Measurements from ENCODE around the gene KRT17.

Gene KRT17

GRCh38 chr17:41624208-41625101, at the start of gene KRT17:
KRT17 (minus strand) TSS chr17:41624575; CDS start chr17:41624509, 66 bp downstream.
- no peak for DNase-seq
- in situ Hi-C loops (cut with MboI; ENCODE audit: low pct_unique_long_range_greater_than_20kb, low sequenced_read_pairs): no loop called here

DNA sequence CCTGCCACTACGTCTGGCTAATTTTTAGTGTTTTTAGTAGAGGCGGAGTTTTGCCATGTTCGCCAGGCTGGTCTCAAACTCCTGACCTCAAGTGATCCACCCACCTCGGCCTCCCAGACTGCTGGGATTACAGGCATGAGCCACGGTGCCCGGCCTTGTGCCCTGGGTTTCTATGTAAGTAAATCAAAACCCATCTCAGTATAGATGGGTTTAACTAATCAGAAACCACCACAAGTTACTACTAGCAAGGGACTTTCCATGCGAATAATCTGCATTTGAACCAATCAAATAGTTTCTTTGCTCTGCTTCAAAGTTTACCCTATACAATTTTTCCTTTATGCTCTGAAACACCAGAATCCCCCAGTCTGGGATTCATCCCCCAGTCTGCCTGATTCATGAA, 47.8 kb upstream of the KRT17 start:
- DNase-seq: no peak
- in situ Hi-C loops (cut with MboI; ENCODE audit: low pct_unique_long_range_greater_than_20kb, low sequenced_read_pairs): no loop called here

DNA sequence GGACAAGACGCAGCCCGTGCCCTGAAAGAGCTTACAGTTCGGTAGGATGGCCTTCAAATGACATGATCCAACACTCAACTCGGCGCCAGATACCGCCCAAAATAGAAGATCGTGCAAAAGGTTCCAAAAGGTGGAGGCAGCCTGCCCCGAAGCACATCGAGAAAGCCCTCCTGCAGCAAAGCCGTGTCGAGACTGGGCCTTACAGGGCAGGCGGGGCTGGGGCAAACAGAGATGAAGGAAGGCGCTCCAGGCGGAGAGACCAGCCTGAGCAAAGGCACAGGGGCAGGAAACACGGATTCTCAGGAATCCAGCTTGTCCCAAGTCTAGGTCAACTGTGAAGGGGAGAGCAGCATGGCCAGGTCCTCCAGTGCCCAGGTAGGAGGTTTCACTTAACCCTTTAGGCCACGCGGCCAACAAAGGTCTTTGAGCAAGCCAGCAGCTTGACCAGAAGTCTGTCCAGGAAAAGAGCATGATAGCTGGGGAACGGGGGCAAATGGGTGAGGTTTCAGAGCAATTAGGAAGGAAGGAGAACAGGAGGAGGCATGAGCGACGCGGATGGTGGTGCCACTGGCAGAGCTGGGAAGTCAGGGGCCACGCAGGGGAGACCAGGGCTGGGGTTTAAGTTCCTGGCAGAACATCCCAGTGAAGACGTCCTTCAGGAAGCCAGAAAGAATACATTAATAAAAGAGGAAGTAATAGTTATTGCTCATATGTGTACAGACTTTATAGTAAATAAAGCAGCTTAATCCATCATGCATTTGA, 43.1 kb upstream of the KRT17 start:
- in situ Hi-C loops (cut with MboI; ENCODE audit: low pct_unique_long_range_greater_than_20kb, low sequenced_read_pairs): no loop called here
- DNase-seq: peak; percentile 49

DNA sequence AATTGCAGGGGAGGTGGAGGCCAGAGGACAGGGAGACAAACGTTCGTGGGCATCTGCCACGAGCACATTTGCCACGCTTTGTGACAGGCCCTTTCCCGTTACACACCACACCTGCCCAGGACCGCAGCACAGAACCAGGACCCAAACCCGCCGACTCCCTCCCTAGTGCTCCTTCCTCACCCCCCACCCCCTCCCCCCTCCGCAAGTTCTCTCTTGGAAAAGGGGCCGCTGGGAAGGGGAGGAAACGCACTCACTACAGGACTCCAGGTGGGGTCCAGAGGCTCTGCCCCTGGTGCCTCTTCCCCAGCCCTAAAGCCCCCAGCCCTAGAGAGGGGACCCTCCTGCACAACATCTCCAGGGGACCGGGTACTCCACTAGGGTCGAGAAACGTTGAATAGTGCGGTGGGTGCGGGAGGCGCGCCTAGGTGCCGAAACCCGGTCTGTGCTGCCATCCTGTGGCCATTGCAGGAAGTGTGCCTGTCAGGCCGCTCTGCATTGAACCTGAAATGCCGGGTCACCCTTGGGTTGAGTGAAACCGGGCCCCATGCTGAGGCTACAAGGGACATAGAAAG, 42.4 kb upstream of the KRT17 start:
- in situ Hi-C loops (cut with MboI; ENCODE audit: low pct_unique_long_range_greater_than_20kb, low sequenced_read_pairs): no loop called here
- DNase-seq: peak; percentile 84

DNA sequence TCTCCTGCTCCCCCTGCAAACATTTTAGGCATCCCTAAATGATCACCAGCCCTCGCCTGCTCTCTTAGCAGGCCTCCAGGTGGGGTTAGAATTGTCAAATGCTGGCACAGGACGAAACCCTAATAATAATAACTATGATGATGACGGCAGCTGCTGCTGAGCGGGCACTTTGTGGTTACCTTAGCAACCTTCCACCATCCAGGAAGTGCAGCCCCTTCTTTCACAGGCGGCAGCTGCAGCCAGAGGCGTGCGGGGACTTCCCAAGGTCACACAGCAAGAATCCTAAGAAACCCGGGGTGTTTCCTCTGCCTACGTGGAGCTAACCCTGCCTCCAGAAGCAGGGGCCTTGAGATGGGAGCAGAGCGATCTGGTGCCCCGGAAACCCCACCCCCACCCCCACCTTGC, 41.9 kb upstream of the KRT17 start:
- no peak for DNase-seq
- in situ Hi-C loops (cut with MboI; ENCODE audit: low pct_unique_long_range_greater_than_20kb, low sequenced_read_pairs): no loop called here

GRCh38 chr17:41665566-41666236, 41.3 kb upstream of the KRT17 start:
- in situ Hi-C loops (cut with MboI; ENCODE audit: low pct_unique_long_range_greater_than_20kb, low sequenced_read_pairs): no loop called here
- DNase-seq: peak; percentile 85

DNA sequence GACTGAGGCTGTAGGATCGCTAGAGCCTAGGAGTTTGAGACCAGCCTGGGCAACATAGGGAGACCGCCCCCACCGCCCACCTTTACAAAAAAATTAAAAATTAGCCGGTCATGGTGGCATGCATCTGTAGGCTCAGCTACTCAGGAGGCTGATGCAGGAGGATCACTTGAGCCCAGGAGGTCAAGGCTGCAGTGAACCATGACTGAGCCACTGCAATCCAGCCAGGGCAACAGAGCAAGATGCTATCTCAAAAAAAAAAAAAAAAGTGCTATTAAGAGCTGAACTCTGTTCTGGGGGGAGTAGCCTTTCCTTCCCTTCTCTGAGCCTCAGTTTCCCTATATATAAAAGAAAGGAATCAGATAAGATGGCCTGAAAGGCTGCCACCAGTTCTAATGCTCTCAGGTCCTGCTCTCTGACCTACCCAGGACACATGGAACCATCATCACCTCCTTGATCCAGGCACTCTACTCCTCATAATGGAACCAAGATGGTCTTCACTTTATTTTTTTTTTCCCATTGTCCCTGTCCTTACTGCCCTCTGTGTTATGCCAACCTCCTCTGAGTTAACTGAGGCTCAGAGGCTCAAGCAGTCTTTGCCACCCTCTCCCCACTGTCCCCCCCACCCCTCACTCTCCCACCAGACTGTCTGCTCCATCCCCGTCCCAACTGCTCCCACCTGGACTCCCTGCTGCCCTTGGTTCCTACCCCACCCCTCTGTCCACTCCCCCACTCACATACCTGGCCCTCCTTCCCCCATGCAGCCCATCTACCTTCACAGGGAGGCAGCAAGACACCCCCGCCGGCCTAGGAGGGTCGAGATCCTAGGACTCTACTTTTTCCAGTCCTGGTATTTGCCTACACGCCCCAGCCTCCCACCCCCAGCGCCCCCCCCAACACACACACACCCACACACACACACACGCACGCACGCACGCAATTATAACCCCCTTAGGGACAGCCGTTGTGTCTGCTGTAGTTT, 40.5 kb upstream of the KRT17 start:
- in situ Hi-C loops (cut with MboI; ENCODE audit: low pct_unique_long_range_greater_than_20kb, low sequenced_read_pairs): no loop called here
- DNase-seq: no peak

DNA sequence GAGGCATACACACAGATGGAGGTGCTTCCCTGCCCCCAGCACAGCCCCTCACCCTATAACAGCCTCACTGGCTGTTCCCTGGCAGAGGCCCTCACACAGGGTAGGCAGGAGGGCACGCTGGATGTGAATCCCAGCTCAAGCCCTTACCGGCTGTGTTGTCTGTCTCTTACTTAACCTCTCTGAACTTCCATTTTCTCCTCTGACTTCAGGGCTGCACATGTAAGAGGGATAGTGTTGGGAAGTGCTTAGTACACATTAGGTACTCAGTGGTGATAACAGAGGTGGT, 39.7 kb upstream of the KRT17 start:
- in situ Hi-C loops (cut with MboI; ENCODE audit: low pct_unique_long_range_greater_than_20kb, low sequenced_read_pairs): no loop called here
- no peak for DNase-seq

DNA sequence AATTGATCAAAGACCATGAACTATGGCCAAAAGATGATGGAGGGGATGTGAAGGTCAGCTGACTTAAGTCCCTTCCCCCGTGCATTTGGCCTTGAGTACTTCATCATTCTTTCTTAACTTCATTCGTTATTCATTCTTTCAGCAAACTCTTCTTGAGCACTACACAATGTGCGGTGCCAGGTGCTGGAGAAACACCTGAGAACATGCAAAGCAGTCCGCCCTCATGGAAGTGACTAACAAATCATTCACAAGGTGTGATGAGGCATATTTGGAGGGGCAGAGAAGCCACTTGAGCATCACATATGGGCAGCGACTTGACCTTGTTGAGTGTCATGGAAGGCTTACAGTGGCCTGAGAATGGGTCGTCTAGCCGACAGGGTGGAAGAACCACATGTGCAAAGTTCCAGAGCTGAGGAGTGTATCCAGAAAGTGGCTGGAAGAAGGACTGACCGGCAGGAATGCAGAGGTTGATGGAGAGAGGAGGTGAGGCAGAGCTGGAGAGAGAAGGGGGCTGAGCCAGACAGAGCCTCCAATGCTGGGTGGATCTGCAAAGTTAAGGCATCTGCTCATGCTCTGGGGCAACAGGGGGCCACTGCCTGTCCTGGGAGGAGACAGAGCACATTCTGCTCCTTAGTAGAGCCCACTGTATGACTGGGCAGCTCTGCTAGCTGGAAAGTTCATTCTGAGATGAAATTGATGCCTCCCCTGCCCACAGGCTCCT, 39.2 kb upstream of the KRT17 start:
- in situ Hi-C loops (cut with MboI; ENCODE audit: low pct_unique_long_range_greater_than_20kb, low sequenced_read_pairs): no loop called here
- no peak for DNase-seq

DNA sequence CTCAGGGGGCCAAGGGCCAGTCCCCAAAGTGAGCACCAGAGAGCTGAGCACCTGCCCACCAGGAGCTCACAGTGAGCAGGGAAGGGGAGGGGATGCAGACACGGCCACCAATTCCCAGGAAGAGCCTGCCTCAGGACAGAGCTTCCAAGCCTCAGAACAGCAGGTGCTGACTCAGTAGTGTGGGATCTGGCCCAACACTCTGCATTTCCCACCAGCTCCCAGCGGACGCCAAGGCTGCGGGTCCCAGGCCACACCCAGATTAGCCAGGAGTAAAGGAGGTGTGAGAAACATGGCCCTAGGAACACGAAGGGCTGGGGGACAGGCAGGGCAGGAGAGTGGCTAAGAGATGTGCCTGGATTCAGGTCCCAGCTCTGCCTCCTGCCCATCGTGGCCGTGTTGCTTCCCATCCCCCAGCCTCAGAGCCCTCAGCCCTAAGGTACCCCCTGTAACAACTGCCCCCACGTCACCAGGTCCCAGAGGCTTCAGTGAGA, 35.9 kb upstream of the KRT17 start:
- DNase-seq: no peak
- in situ Hi-C loops (cut with MboI; ENCODE audit: low pct_unique_long_range_greater_than_20kb, low sequenced_read_pairs): no loop called here

DNA sequence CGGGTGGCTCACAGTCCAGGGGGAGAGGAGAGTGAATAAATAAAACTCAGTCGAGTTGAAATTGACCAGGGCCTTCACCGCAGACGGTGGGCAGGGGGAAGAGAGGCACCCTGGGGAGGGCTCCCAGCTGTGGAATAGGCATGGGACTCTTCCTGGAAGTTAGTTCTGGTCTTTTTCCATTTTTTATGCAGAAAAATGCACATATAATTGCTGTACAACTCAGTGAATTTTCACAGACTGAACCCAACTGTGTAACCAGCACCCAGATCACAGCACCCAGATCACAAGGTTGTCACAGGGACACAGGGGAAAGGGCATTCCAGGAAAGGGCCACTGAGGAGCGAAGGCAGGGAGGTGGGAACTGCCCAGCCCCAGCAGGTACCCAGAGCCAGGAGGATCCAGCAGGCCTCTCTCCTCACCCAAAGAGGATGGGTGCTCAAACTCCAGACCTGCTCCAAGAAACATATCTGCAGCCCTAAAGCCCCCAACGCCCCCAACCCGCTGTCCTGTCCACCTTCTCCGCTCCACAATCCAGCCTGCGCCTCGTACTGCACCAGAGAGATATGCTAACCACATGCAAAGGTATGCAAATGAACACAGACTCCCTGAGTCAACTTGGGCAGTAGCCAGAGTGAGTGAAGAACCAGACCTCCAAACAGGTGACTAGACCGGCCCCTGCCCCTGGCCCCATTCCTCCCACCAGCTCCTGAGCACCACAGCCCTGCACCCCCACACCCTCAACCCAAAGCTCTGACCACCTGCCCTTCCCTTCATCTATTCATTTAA, 35.2 kb upstream of the KRT17 start:
- in situ Hi-C loops (cut with MboI; ENCODE audit: low pct_unique_long_range_greater_than_20kb, low sequenced_read_pairs): no loop called here

GRCh38 chr17:41658846-41659245, 34.5 kb upstream of the KRT17 start:
- in situ Hi-C loops (cut with MboI; ENCODE audit: low pct_unique_long_range_greater_than_20kb, low sequenced_read_pairs): no loop called here
- no peak for DNase-seq

More for the DNA sequence above, 35.2 kb upstream of the KRT17 start:
- DNase-seq: no peak

DNA sequence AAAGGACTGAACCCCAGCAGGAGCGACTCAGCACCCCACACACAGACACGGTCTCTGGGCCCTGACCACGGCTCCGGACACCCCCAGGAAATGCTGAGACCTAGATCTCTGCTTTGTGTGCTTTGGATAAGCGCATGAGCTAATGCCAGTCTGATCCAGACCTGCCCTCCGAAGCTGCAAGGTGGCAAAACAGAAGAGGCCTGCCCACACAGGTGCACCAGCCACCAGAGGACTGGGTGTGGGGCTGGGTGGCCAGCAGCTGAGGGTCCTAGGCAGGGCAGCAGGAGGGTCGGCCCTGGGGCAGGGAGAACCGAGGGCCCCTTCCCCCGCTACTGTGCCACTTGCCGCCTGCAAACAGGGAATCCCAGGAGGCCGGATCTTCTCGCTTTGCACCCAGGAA, 33.6 kb upstream of the KRT17 start:
- DNase-seq: no peak
- in situ Hi-C loops (cut with MboI; ENCODE audit: low pct_unique_long_range_greater_than_20kb, low sequenced_read_pairs): no loop called here

- in situ Hi-C loops (cut with MboI; ENCODE audit: low pct_unique_long_range_greater_than_20kb, low sequenced_read_pairs): no loop called here
- no peak for DNase-seq
These were observed 32.9 kb upstream of the KRT17 start for GRCh38 chr17:41657176-41657754.

DNA sequence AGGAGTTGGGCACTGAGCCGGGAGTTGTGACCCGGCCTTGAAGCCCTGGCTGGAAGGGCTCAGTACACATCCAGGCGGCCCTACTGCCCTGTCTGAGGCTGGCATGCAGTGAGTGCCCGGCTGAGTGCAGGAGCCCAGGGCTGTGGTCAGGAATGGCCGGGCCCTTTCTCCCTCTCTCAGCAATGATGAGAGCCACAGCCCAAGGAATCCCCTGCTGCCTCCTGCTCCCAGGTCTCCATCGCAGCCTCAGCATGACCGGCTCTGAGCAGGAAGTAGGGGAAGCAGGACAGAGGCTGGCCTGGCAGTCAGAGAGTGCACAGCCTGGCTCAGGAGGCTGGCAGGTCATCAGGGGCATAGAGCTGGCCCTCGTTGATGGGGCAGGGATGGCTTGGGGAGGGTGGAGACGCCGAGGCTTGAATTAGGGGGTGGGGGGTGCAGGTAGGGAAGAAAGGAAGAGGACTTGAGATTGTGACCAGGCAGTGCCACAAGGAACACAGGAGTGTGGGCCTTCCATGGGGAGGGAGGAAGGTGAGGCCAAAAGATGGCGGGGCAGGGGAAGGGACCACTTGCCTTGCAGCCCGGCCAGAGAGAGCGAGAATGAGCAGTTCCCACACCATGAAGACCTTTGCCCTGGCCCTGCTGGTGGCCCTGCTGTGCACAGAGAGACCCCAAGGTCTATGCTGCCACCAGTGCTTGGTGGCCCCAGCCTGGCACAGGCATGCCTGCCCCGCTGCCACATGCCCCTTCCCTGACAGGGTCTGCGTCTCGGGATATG, 32.1 kb upstream of the KRT17 start:
- in situ Hi-C loops (cut with MboI; ENCODE audit: low pct_unique_long_range_greater_than_20kb, low sequenced_read_pairs): no loop called here
- DNase-seq: no peak

DNA sequence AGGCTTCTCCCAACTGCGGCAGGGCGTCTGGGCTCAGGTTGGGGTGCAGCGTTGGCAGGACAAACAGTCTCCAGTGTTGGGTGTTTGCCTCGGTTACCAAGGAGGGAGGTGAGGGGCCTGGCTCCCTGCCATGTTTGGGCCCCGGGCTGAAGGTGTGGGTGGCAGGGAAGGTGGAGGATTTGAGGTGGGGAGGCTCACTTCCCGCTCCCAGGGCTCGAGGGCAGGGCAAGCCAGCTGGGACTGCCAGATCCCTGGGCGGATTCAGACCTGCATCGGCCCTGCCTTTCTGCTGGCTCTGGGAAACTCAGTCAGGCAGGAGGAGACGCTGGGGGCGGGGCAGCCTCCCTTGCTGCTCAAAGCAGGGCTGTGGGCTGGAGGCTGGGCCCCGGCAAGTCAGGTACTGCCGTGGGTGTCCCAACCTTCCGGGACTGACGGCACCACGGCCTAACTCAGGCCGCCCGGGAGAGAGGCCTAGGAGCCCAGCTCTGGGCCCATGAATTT, 31.3 kb upstream of the KRT17 start:
- in situ Hi-C loops (cut with MboI; ENCODE audit: low pct_unique_long_range_greater_than_20kb, low sequenced_read_pairs): no loop called here
- DNase-seq: no peak
